IMR-90 (cell line): ENCODE data around the gene TIAM1. TPM values are rescaled to one million over a fixed set of nuclear protein-coding genes. Genes with fewer than 3 reads are reported as not detected.

Experiments used
- ATAC-seq: fragments of 200-7000 bp; cut with Tn5 transposase; 2 replicates; pipeline ENCODE4 v1.9.1; 2020; ENCODE audit warnings: low read depth, mild to moderate bottlenecking, moderate library complexity
- BruUV-seq: library from RNA; stranded (reverse); fragments of 400-500 nt; replicated peaks from 2 replicates; lab custom pipeline; 2021; lab: Mats Ljungman, UMichigan
- CTCF ChIA-PET: fragments of 300-600 bp; formaldehyde crosslinking; extraction: SDS; loops from one replicate; lab custom pipeline; 2021; ENCODE audit warnings: antibody characterized with exemption; lab: Yijun Ruan, JAX
- POLR2A ChIA-PET: fragments of 300-600 bp; sonication (Branson Sonifier 250); formaldehyde crosslinking; loops from one replicate; lab custom pipeline; 2022; ENCODE audit warnings: antibody characterized with exemption; ENCODE audit not compliant: unreplicated experiment; lab: Charles Lee
- DNase-seq: peaks from one replicate; pipeline ENCODE4 v3.0.0; 2013
- H2AFZ ChIP-seq: replicated peaks from 2 replicates; pipeline ENCODE3; 2013; ENCODE audit warnings: low read length, mild to moderate bottlenecking; ENCODE audit not compliant: poor library complexity
- H2AK5ac ChIP-seq: 2 replicates; pipeline ENCODE4 v1.6.1; 2013; ENCODE audit warnings: low read depth, low read length, inconsistent platforms
- H2AK9ac ChIP-seq: replicated peaks from 2 replicates; pipeline ENCODE3; 2013; ENCODE audit warnings: mild to moderate bottlenecking, low read depth, low read length, moderate library complexity; ENCODE audit not compliant: poor library complexity
- H2BK120ac ChIP-seq: 2 replicates; pipeline ENCODE4 v1.6.1; 2013; ENCODE audit warnings: low read depth, low read length, inconsistent platforms
- H2BK15ac ChIP-seq: 3 replicates; pipeline ENCODE4 v1.6.1; 2013; ENCODE audit warnings: low read depth, low read length, inconsistent platforms
- H2BK20ac ChIP-seq: 2 replicates; pipeline ENCODE4 v1.6.1; 2013; ENCODE audit warnings: low read depth, mild to moderate bottlenecking, inconsistent platforms, low read length, moderate library complexity
- H2BK5ac ChIP-seq: 2 replicates; pipeline ENCODE4 v1.6.1; 2013; ENCODE audit warnings: mild to moderate bottlenecking, low read depth, low read length, inconsistent platforms; ENCODE audit not compliant: poor library complexity, severe bottlenecking
- H3K14ac ChIP-seq: replicated peaks from 2 replicates; pipeline ENCODE4 v1.6.1; 2013; ENCODE audit warnings: low read depth, low read length, inconsistent platforms
- H3K18ac ChIP-seq: 2 replicates; pipeline ENCODE4 v1.6.1; 2013; ENCODE audit warnings: low read depth, low read length, control low read depth
- H3K23ac ChIP-seq: 2 replicates; pipeline ENCODE4 v1.6.1; 2013; ENCODE audit warnings: low read depth, low read length, inconsistent platforms
- H3K27ac ChIP-seq: 2 replicates; pipeline ENCODE4 v1.5.1; 2013; ENCODE audit warnings: mild to moderate bottlenecking, control low read depth, low read length; ENCODE audit not compliant: insufficient read depth
- H3K27me3 ChIP-seq: 2 replicates; pipeline ENCODE4 v1.6.1; 2013; ENCODE audit warnings: low read length; ENCODE audit not compliant: control insufficient read depth, insufficient read depth
- H3K36me3 ChIP-seq: 2 replicates; pipeline ENCODE4 v1.6.1; 2013; ENCODE audit warnings: low read length, mixed read lengths; ENCODE audit not compliant: control insufficient read depth, insufficient read depth
- H3K4ac ChIP-seq: 2 replicates; pipeline ENCODE4 v1.6.1; 2013; ENCODE audit warnings: low read depth, low read length, inconsistent platforms
- H3K4me1 ChIP-seq: 2 replicates; pipeline ENCODE4 v1.6.1; 2013; ENCODE audit warnings: low read length, mixed read lengths; ENCODE audit not compliant: control insufficient read depth, insufficient read depth
- H3K4me2 ChIP-seq: 2 replicates; pipeline ENCODE4 v1.6.1; 2013; ENCODE audit warnings: low read depth, mild to moderate bottlenecking, control low read depth, low read length, moderate library complexity
- H3K4me3 ChIP-seq: 2 replicates; pipeline ENCODE4 v1.5.1; 2013; ENCODE audit warnings: low read depth, mild to moderate bottlenecking, control low read depth, low read length, moderate library complexity; ENCODE audit not compliant: insufficient read depth
- H3K56ac ChIP-seq: 2 replicates; pipeline ENCODE4 v1.6.1; 2013; ENCODE audit warnings: low read length, inconsistent platforms; ENCODE audit not compliant: insufficient read depth; ENCODE audit errors: extremely low read depth
- H3K79me1 ChIP-seq, 2 experiments: 2 replicates each; pipeline ENCODE4 v1.6.1; 2013; ENCODE audit warnings: low read length in 2 of 2, inconsistent platforms in 1 of 2, low read depth in 1 of 2
- H3K9ac ChIP-seq: 2 replicates; pipeline ENCODE4 v1.6.1; 2013; ENCODE audit warnings: low read depth, low read length, control low read depth
- H3K9me1 ChIP-seq: 2 replicates; pipeline ENCODE4 v1.6.1; 2013; ENCODE audit warnings: low read length, inconsistent platforms; ENCODE audit not compliant: insufficient read depth
- H3K9me3 ChIP-seq: 2 replicates; pipeline ENCODE4 v1.6.1; 2013; ENCODE audit warnings: low read length; ENCODE audit not compliant: control insufficient read depth, insufficient read depth
- H4K20me1 ChIP-seq: 2 replicates; pipeline ENCODE4 v1.6.1; 2013; ENCODE audit warnings: low read length, inconsistent platforms; ENCODE audit not compliant: insufficient read depth
- H4K5ac ChIP-seq: 2 replicates; pipeline ENCODE4 v1.6.1; 2013; ENCODE audit warnings: mild to moderate bottlenecking, low read depth, low read length, control low read depth
- H4K8ac ChIP-seq, 2 experiments: 2 replicates each; pipeline ENCODE4 v1.6.1; 2013; ENCODE audit warnings: low read depth in 2 of 2, low read length in 2 of 2, control low read depth in 1 of 2, inconsistent platforms in 1 of 2
- H4K91ac ChIP-seq: 2 replicates; pipeline ENCODE4 v1.6.1; 2013; ENCODE audit warnings: low read depth, low read length, inconsistent platforms; ENCODE audit not compliant: insufficient read depth
- CTCF ChIP-seq: conservative IDR thresholded peaks from 2 replicates; pipeline ENCODE4 v1.5.1; 2012; ENCODE audit warnings: mild to moderate bottlenecking, low read depth, low read length, improper control_type of control experiment
- FOS ChIP-seq: fragments of 150-350 bp; IDR thresholded peaks from 2 replicates; pipeline ENCODE4 v1.6.1; 2016; ENCODE audit warnings: low read depth, low read length
- MXI1 ChIP-seq: IDR thresholded peaks from 2 replicates; pipeline ENCODE4 v1.6.1; 2012; ENCODE audit warnings: low read depth, mild to moderate bottlenecking, low read length, moderate library complexity, borderline replicate concordance
- POLR2A ChIP-seq: IDR thresholded peaks from 2 replicates; pipeline ENCODE4 v1.6.1; 2012; ENCODE audit warnings: mild to moderate bottlenecking, low read depth, low read length
- RFX5 ChIP-seq: IDR thresholded peaks from 2 replicates; pipeline ENCODE4 v1.8.0; 2012; ENCODE audit warnings: low read depth, mild to moderate bottlenecking, low read length, moderate library complexity
- SMC3 ChIP-seq: fragments of 150-350 bp; IDR thresholded peaks from 2 replicates; pipeline ENCODE4 v1.6.1; 2016; ENCODE audit warnings: low read depth, mild to moderate bottlenecking, antibody characterized with exemption, low read length, moderate library complexity
- USF2 ChIP-seq: fragments of 150-350 bp; IDR thresholded peaks from 2 replicates; pipeline ENCODE4 v1.6.1; 2017; ENCODE audit warnings: mild to moderate bottlenecking, antibody characterized with exemption, low read length, low read depth
- WGBS, 2 experiments: methylation state at CpG; one replicate each; pipeline versions ENCODE4 v1.1.5 to v1.1.7; 2013; ENCODE audit warnings: missing lambda C conversion rate in 2 of 2; ENCODE audit not compliant: insufficient read length in 1 of 2; ENCODE audit errors: extremely low coverage in 2 of 2; 5-methylcytosine and 5-hydroxymethylcytosine counted together
- dilution Hi-C: fragments of 300-500 bp; cut with HindIII; formaldehyde crosslinking; loops from one replicate; pipeline ENCODE4 v1.14.3; 2018; ENCODE audit warnings: low sequenced_read_pairs; ENCODE audit not compliant: unreplicated experiment
- in situ Hi-C: fragments of 300-500 bp; cut with MboI; formaldehyde crosslinking; loops from 3 replicates; pipeline ENCODE4 v1.14.3; 2019; ENCODE audit warnings: low sequenced_read_pairs, inconsistent platforms, mixed read lengths
- intact Hi-C: fragments of 100-400 bp; cut with micrococcal nuclease; formaldehyde crosslinking; loops from 2 replicates; pipeline ENCODE4 v1.10.0; 2022
- polyA plus RNA-seq, 3 experiments: library from polyadenylated mRNA; depleted of rRNA; stranded (reverse); fragments of >200 nt; gene quantifications; 2 replicates each; pipeline ENCODE4 v1.2.3, GENCODE V29; 2012; ENCODE audit warnings: low replicate concordance in 1 of 3
- total RNA-seq: library from RNA; depleted of rRNA; stranded (reverse); fragments of >200 nt; gene quantifications from 2 replicates; pipeline ENCODE4 v1.2.3, GENCODE V29; 2012

The TIAM1 gene
- total and polyA plus RNA-seq, 2 of the 4 experiments (the other 2 are of a cell fraction) = 2.9 to 9.3 TPM

GRCh38 chr21:31234936-31235335 is 109.1 kb downstream of the TIAM1 start:
- no peak overlapping the region for H4K5ac ChIP-seq
- no peaks in the 10 kb centered on the region for H3K4me1 ChIP-seq
- H2AFZ ChIP-seq = no peak overlapping the region
- no peak overlapping the region for H2BK15ac ChIP-seq
- H3K18ac ChIP-seq = no peak overlapping the region
- ATAC-seq (no peak), DNase-seq (no peak)
- no peak for TF ChIP-seq CTCF
- no peak for TF ChIP-seq FOS
- no peak for TF ChIP-seq RFX5
- no peak for TF ChIP-seq SMC3
- TF ChIP-seq MXI1 = no peak
- TF ChIP-seq USF2 = no peak
- TF ChIP-seq POLR2A = no peak
- no peak overlapping the region for H2AK5ac ChIP-seq
- H2BK5ac ChIP-seq = no peak overlapping the region
- H4K91ac ChIP-seq = no peak overlapping the region
- no peaks in the 10 kb centered on the region for H4K20me1 ChIP-seq
- no peaks in the 10 kb centered on the region for H3K9me3 ChIP-seq
- H3K4me2 ChIP-seq = no peak overlapping the region
- H3K56ac ChIP-seq = no peak overlapping the region
- intact Hi-C loops (no loop called here), in situ Hi-C loops (no loop called here), dilution Hi-C loops (no loop called here)
- H3K14ac ChIP-seq = no peak overlapping the region
- no peak overlapping the region for H2BK120ac ChIP-seq
- CTCF ChIA-PET = interaction anchor here (0.9 kb wide), 1 partner anchor 14 kb away, joined by 3 read pairs; no protein-coding TSS in a partner anchor
- no peaks in the 10 kb centered on the region for H3K36me3 ChIP-seq
- no peak overlapping the region for H2BK20ac ChIP-seq
- BruUV-seq = no TSS peak
- H3K9me1 ChIP-seq = no peaks in the 10 kb centered on the region
- no peak overlapping the region for H2AK9ac ChIP-seq
- H4K8ac ChIP-seq = no peak overlapping the region
- no peak overlapping the region for H3K9ac ChIP-seq
- no peaks in the 10 kb centered on the region for H3K79me1 ChIP-seq
- H3K27me3 ChIP-seq = no peaks in the 10 kb centered on the region
- whole genome bisulfite sequencing, 2 experiments = 50% methylated on average over 1 of the region's 2 CpGs; no CpG with 5 or more reads in 1 of the 2 experiments
- H3K23ac ChIP-seq = no peak overlapping the region
- POLR2A ChIA-PET = no interaction called here
- H3K4ac ChIP-seq = no peak overlapping the region
- H3K4me3 ChIP-seq = no peak overlapping the region
- H3K27ac ChIP-seq = no peak overlapping the region
